Peyer's patch (tissue), 4 donors: ENCODE measurements around the gene IL31RA.

ENCODE experiments used
- POLR2A ChIP-seq, 2 donors: fragments of 450-650 bp; IDR thresholded peaks; one replicate each; pipeline ENCODE4 v1.5.1; 2017; ENCODE audit warnings: antibody characterized with exemption in 2 of 2, mild to moderate bottlenecking in 2 of 2, moderate library complexity in 2 of 2
- TF ChIP-seq, protein P1 (sequence below), 6 experiments: fragments of 450-650 bp in 4 of 6; fragments of 200-600 bp in 2 of 6; sonication (generic) in 1 of 6; IDR thresholded peaks; one replicate each; pipeline ENCODE4 v1.5.1; 2017 to 2019; ENCODE audit warnings: antibody characterized with exemption in 6 of 6, mild to moderate bottlenecking in 3 of 6, moderate library complexity in 1 of 6

DNA sequence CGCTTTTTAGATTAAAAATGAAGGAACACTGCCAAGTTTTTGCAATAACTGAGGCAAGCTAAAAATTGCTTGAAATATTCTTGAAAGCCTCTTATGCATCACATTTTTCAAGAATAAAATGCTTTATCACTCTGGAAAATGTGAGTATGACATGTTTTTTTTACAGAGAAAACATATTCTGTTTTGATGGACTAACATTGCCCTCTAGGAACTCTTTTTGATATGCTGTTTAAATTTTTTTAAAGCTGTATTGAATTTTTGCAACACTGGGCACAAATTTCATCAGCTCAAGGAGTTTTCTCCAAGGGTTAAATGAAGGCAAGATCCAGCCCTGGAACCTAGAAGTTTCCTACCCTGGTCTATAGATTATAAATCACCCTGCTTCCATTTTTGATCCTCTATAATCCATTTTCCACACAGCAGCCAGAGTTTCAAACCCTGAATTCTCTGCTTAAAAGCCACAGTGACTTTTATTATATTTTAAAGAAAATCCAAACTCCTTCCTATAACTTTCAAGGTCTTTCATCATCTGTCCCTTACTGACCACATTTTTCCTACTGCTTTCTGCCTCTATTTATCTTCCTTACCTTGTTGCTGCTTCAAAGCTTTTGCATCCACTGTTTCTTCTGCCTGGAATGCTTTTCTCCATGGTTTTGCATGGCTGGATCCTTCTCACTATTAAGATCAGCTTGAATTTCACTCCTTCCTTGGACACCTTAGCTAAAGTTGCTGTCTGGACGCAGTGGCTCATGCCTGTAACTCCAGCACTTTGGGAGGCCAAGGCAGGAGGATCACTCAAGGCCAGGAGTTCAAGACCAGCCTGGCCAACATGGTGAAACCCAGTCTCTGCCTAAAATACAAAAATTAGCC, 60.9 kb downstream of the IL31RA start:
- TF ChIP-seq, protein P1, sequence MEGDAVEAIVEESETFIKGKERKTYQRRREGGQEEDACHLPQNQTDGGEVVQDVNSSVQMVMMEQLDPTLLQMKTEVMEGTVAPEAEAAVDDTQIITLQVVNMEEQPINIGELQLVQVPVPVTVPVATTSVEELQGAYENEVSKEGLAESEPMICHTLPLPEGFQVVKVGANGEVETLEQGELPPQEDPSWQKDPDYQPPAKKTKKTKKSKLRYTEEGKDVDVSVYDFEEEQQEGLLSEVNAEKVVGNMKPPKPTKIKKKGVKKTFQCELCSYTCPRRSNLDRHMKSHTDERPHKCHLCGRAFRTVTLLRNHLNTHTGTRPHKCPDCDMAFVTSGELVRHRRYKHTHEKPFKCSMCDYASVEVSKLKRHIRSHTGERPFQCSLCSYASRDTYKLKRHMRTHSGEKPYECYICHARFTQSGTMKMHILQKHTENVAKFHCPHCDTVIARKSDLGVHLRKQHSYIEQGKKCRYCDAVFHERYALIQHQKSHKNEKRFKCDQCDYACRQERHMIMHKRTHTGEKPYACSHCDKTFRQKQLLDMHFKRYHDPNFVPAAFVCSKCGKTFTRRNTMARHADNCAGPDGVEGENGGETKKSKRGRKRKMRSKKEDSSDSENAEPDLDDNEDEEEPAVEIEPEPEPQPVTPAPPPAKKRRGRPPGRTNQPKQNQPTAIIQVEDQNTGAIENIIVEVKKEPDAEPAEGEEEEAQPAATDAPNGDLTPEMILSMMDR (IDR thresholded peaks at IDR 0.05), result no peak
- TF ChIP-seq POLR2A (IDR thresholded peaks at IDR 0.05), result no peak
